ENCODE measurements around the gene EDIL3.

- TF ChIP-seq EZH2 (IDR thresholded peaks at IDR 0.05; ENCODE audit: low read depth) = no peak
- TF ChIP-seq, protein P1, sequence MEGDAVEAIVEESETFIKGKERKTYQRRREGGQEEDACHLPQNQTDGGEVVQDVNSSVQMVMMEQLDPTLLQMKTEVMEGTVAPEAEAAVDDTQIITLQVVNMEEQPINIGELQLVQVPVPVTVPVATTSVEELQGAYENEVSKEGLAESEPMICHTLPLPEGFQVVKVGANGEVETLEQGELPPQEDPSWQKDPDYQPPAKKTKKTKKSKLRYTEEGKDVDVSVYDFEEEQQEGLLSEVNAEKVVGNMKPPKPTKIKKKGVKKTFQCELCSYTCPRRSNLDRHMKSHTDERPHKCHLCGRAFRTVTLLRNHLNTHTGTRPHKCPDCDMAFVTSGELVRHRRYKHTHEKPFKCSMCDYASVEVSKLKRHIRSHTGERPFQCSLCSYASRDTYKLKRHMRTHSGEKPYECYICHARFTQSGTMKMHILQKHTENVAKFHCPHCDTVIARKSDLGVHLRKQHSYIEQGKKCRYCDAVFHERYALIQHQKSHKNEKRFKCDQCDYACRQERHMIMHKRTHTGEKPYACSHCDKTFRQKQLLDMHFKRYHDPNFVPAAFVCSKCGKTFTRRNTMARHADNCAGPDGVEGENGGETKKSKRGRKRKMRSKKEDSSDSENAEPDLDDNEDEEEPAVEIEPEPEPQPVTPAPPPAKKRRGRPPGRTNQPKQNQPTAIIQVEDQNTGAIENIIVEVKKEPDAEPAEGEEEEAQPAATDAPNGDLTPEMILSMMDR (conservative IDR thresholded peaks at IDR 0.05) = no peak
Observed at GRCh38 chr5:84384604-84385575, at the start of gene EDIL3.
